Left ventricle myocardium superior (tissue), 1 donor: Measurements from ENCODE around the gene TMEM198. TPM values are rescaled to one million over a fixed set of nuclear protein-coding genes. Genes with fewer than 3 reads are reported as not detected.

Source experiments
- ATAC-seq: fragments of 200-7000 bp; cut with Tn5 transposase; one replicate; pipeline ENCODE4 v1.9.1; 2020; ENCODE audit warnings: mild to moderate bottlenecking, moderate library complexity
- DNase-seq: peaks from one replicate; pipeline ENCODE4 v3.0.0-alpha.2; 2020
- intact Hi-C: fragments of 100-400 bp; cut with micrococcal nuclease; formaldehyde crosslinking; loops from one replicate; pipeline ENCODE4 v1.11.0; 2022
- long read RNA-seq: library from polyadenylated mRNA; unstranded; transcript quantifications from one replicate; pipeline ENCODE4 v2.0.0, GENCODE V29; 2021
- total RNA-seq: library from RNA; stranded (reverse); fragmentation: NEBNext Ultra II Directional; extraction: Animal tissue kit (Norgen Biotek cat#: 25700); gene quantifications from one replicate; pipeline ENCODE4 v1.2.1, GENCODE V29; 2021
- donor health status: DM: no; HTN: yes; CAD: no; lungs with severe emphysema.

TMEM198 gene
- 1.7 TPM for total RNA-seq
- long read RNA-seq, transcript TMEM198-202 (5 exons, 2,218 nt) = major isoform, 5 of 7 reads
- long read RNA-seq, partial matches to known transcripts = 0 of 7 reads
- long read RNA-seq, other reads (novel, unspliced or antisense) = 2 of 7 reads

DNA sequence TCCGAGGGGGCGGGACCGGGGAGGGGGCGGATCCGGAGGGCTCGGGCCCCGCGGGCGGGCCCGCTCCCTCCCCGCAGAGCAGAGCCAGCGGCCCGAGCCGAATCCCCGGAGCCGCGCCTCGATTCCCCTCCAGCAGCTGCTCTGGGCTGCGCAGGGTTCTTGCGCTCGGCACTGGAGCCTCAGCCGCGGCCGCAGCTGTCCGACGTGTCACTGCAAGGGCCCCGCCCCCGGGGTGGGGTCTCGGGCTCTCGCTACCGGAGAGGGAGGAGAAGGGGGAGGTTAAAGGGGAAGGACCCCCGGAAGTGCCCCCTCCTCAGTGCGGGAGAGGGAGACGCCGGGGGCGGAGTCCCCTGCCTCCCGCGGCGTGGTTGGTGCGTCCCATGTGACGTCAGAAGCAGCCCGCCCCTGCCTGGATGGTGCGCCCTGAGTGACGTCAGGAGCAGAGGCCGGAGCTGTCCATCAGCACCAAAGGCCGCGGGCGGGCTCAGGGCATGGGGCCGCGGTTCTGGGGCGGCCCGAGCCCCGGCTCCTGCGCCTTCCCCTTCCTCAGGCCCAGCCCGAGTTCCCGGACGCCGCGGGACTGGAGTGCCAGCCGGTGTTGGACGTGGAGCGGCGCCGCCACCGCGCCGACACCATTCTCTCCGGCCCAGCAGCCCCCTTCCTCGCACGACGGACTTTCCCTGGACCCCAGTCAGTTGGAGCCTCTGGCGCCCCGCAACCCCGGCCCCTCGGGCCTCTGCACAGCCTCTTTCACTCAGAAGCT lies at the start of gene TMEM198, which contains the start of gene CHPF:
Gene TMEM198 (plus strand): TSS at position 433 of the 763 bp plus-strand sequence. CDS start 700 bp downstream, outside the sequence.
Gene CHPF (minus strand): TSS at position 214 of the 763 bp plus-strand sequence. CDS start 271 bp downstream, outside the sequence.
- DNase-seq (peak; percentile 99), ATAC-seq (peak; percentile 93)
- intact Hi-C loops = no loop called here

DNA sequence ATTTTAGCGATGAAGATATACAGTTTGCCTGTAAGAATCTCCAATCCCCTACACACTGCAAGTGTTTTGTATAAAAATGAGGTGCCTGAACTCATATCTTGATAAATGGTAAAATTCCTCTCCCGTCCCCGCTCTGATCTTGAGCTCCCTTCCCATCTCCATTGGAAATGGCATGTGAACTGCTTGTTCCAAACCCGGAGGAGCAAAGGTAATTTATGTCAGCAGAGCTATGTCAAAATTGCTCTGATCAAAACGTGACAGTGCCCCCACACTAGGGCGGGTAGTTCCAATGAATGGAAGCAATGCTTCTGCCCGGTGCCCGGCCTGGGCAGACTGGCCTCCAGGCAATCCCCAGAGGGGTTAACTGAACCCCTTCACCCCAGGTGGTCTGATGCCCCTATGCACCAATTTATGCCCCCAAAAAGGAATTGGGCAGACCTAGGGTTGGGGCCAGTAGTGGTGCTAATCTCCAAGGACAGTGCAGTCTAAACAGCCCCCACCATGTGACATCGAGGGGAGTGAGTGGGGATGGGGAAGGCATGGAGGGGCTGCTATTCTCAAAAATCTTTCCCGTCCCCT lies 48.8 kb upstream of the TMEM198 start:
- no peak for ATAC-seq
- DNase-seq = no peak
- intact Hi-C loops = no loop called here

DNA sequence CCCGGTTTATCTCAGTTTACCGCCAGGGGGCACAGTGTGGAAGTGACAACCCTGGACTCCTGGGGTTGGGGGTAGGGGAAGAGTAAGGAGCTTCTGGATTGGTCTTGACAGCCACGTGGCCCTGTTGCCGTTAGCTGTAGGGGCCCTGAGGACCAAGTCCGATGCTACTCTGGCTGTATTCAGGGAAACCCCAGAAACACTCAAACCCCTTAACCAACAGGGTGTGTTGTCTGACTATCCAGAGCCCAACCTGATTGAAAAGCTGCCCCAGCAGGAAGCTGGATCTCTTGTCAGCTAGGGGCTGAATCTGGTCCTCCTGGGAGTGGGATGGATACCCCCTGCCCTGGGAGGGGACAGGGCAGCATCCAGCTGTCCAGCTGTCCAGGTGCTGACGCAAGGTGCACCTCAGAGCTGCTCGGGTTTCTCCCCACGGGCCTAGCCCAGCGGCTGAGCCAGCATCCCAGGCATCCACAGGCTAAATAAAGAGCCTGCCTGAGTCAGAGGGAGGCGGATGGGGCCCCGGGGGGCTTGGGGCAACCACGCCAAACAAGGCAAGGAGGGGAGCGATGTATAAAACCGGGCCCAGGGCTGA lies 48.2 kb upstream of the TMEM198 start:
- ATAC-seq = peak; percentile 11
- intact Hi-C loops = no loop called here
- peak; percentile 66 for DNase-seq

GRCh38 chr2:219496247-219496824 lies 47.5 kb upstream of the TMEM198 start:
- ATAC-seq (no peak), DNase-seq (no peak)
- intact Hi-C loops = no loop called here

DNA sequence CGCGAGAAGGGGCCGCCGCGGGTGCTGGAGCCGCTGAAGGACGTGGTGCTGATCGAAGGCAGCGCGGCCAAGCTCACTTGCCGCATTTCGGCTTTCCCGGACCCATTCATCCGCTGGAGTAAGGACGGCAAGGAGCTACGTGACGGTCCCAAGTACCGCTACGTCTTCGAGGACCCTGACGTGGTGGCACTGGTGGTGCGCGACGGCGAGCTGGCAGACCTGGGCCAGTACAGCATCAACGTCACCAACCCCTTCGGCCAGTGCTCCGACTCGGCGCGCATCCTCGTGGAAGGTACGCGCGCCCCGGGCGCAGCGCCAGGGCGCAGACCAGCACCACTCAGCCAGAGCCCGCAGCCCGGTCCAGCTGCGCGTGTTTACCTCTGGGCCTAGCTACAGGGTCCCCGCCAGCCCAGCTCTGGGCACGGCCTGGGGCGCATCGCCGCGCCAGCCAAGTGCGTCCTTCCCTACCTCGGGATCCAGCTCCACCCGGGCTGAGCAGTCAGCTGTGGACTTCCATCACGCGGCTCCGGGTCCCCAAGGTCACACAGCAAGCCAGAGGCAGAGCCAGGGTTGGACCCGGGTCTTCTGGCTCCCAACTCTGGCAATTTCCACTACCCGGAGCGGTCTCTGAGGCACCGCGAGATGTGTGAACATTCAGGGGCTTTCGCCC lies 46.9 kb upstream of the TMEM198 start:
- ATAC-seq = no peak
- DNase-seq = peak; percentile 62
- intact Hi-C loops = no loop called here

DNA sequence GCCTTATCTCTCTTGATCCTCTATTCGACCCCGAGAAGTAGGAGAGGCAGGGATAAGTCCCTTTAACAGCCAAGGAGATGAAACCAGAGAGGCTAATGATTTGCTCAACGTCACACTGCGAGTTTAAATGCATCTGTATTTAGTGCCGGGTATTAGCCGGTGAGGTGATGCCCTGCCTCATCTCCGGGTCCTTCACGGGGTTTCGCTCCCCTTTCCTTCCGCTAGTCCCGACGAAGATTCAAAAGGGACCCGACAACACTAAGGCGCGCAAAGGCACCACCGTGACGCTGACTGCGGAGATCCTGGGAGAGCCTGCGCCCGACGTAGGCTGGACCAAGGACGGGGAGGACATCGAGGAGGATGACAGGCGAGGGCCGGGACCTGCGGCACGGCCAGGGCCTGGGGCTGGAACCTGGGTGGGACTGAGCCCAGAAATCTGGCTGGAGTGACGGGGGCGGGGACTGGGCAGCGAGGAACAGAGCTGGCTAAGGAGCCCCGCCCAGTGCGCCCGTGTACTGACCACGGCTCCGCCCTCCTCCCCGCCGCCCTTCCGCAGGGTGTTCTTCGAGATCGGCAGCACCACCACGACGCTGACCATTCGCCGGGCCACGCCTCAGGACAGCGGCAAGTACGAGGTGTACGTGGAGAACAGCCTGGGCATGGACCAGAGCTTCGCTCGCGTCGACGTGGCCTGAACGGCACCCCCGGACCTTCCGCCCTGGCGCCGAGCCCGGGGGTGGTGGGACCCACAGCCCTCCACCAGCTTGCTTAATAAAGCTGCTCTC lies 46.1 kb upstream of the TMEM198 start:
- DNase-seq (peak; percentile 97), ATAC-seq (peak; percentile 86)
- intact Hi-C loops = no loop called here

GRCh38 chr2:219498280-219499057 lies 45.4 kb upstream of the TMEM198 start, which contains the start of gene GMPPA:
Gene GMPPA, plus strand, starts transcription at chr2:219498891. Its CDS starts 1,085 bp downstream, at chr2:219499976.
- DNase-seq (peak; percentile 96), ATAC-seq (peak; percentile 89)
- intact Hi-C loops = no loop called here

GRCh38 chr2:219499058-219499307 lies 44.8 kb upstream of the TMEM198 start:
- DNase-seq (no peak), ATAC-seq (no peak)
- intact Hi-C loops = no loop called here

GRCh38 chr2:219499555-219499954 lies 44.3 kb upstream of the TMEM198 start:
- intact Hi-C loops = no loop called here
- ATAC-seq (no peak), DNase-seq (no peak)

DNA sequence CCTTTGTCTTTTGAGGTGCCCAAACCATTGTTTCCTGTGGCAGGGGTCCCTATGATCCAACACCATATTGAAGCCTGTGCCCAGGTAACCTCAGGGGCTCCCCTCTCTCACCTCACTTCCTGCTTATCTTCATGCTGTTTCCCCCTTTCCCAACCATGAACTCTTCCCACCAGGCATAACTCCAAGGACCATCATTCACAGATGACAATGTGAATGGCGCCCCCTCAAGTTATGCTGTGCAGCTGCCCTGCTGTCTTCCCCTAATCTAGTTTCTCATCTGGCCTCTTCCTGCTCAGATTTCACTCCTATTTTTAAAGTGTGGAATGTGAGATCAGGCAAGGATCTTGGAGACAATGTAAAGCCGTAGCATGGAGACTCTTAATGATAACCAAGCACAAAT lies 43.7 kb upstream of the TMEM198 start:
- ATAC-seq (no peak), DNase-seq (no peak)
- intact Hi-C loops = no loop called here

DNA sequence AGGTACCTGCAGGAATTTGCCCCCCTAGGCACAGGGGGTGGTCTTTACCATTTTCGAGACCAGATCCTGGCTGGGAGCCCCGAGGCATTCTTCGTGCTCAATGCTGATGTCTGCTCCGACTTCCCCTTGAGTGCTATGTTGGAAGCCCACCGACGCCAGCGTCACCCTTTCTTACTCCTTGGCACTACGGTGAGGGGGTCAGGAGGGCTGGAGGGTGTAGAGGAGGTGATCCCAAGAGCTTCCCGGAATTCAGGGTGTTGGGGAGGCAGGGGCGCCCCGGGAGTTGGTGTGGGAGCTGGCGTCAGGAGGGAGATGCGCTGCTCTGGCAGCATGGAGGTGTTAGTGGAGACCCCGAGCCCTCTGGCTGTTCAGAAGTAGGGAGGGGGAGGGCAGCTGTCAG lies 42.0 kb upstream of the TMEM198 start:
- no peak for ATAC-seq
- DNase-seq = no peak
- intact Hi-C loops = no loop called here

DNA sequence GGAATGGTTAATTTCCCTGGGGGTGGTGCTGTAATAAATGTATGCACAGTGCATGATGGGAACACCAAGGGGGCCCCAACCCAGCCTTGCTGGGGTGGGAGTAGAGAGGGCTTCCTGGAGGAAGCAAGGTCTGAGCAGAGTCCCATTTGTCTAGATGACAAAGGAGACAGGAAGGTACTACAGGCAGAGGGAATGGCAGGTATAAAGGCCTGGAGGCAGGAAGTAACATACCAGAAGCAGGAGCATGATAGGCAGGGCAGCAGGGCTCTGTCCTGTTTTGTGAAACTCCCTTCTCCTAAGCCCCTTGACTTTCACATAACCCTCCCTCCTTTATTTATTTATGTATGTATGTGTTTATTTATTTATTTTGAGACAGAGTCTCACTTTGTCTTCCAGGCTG lies 41.2 kb upstream of the TMEM198 start:
- DNase-seq (no peak), ATAC-seq (no peak)
- intact Hi-C loops = no loop called here

GRCh38 chr2:219505585-219505984 lies 38.2 kb upstream of the TMEM198 start:
- no peak for ATAC-seq
- intact Hi-C loops = no loop called here
- no peak for DNase-seq

DNA sequence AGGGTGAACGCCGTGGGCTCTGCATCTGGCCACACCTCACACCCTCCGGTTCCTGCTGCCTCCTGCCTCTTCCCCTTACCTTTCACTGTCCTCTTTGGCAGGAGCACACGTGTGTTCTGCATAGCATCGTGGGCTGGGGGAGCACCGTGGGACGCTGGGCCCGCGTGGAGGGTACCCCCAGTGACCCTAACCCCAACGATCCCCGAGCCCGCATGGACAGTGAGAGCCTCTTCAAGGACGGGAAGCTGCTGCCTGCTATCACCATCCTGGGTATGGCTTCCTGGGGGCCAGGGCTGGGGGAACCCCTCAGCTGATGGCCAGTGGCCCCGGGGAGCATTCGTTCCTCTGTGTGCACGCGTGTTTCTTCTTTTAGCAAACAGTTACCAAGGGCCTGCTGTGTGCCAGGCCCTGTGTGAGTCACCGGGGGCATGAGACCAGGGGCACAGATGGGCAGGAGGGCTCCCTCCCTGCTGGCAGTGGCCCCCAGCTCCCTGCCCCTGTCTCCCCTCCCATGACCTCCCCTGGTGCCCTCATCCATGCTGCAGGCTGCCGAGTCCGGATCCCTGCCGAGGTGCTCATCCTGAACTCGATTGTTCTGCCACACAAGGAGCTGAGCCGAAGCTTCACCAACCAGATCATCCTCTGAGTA lies 37.6 kb upstream of the TMEM198 start:
- intact Hi-C loops = no loop called here
- DNase-seq (no peak), ATAC-seq (no peak)

DNA sequence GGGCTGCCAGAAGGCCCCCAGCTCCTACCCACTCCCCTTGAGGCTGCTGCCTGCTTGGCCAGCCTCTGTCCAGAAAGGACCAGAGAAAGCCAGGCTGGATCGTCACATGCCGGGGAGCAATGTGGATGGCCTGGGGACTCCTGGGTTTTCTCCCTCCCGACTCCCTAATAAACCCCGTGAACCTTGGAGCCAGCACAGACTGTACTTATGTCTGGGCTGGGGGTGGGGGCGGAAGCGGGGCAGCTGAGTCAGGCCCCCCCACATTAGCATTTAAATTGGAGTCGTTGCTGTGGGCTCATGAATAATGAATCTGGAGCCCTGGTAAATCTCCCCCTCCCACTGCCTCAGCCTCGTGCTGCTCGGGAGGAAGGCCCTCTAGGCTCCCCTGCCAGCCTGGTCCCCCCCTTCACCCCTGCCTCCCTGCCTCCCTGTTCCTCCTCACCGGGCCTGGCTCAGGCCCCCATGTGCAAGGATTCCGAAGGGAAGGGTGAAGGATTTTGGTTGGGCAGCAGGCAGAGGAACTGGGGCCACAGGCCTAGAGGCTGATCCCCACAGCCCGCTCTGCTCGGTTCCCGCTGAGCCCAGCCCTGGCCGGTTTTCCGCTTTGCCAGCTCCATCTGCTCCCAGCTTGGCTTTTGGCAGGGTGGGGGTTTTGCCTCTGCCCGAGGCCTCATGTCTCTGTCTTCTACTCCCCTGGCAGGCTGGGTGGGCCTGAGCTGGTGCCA lies 36.9 kb upstream of the TMEM198 start:
- intact Hi-C loops = no loop called here
- DNase-seq (no peak), ATAC-seq (no peak)

DNA sequence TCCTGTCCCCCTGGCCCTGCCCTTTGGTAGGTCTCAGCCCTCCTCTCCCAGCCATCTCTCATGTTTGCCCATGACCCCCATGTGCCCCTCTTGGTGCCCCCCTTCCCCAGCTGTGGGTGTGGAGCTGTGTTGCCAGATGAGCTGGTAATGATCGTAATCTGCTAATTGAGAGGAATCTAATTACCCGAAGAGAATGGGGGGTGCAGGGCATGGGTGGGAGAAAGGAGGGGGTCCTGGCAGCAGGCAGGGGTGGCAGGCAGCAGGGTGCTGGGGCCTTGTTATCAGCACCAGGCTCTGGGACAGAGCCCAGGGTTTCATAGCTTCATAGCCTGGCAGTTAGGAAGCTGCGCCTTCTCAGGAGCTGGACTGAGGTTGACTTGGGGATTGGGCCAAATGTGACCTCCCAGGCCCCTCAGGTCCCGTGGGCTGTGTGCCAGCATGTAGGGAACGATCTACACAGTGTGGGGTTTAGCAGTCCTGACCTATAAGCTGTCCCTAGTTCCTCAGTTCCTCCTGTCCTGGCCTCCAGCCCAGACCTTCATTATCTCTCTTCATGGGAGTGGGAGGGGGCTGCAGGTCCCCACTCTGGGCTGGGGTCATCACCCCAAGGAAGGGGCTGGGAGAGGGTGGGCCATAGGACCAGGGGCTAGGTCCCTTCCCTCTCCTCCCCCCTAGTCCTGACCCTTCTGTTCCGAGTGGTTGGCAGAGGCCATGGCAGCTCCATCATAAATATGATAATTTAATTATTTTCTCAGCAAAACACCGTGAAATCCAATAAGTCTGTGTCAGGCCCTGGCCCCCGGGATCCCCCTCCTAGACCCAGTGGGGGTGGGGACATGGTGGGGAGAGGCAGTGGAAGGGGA lies 36.0 kb upstream of the TMEM198 start:
- intact Hi-C loops = no loop called here
- DNase-seq = no peak
- peak; percentile 42 for ATAC-seq
